ENCODE measurements around the gene ZNF831. TPM values are rescaled to one million over a fixed set of nuclear protein-coding genes. Genes with fewer than 3 reads are reported as not detected.

ZNF831 gene
- total and polyA plus RNA-seq, 4 donors = 0.14 to 1.0 (median 0.56) TPM

GRCh38 chr20:59223182-59223601, 59.6 kb downstream of the ZNF831 start:
- no peak for ATAC-seq (ENCODE audit: insufficient read depth, low FRiP score)
- WGBS, 2 donors = 14 to 17% methylated on average over 21 of the region's 21 CpGs
- Histone ChIP-seq H3K9ac (ENCODE audit: insufficient read depth in 1 of 2, low read length in 2 of 2) (peak overlapping the region in 1 of 2 donors; percentile 0), H3K27me3 (ENCODE audit: control insufficient read depth in 3 of 3, insufficient read depth in 3 of 3, low read length in 2 of 3) (peaks cover 0 to 24% (median 20%) of the 10 kb centered on the region in 3 donors), H3K4me3 (no peak overlapping the region), H3K36me3 (ENCODE audit: control insufficient read depth in 4 of 4, insufficient read depth in 4 of 4, low read length in 4 of 4) (no peaks in the 10 kb centered on the region), H3K27ac (ENCODE audit: low read depth in 1 of 2, low read length in 1 of 2) (no peak overlapping the region), H3K4me1 (ENCODE audit: control insufficient read depth in 5 of 5, insufficient read depth in 5 of 5, low read length in 5 of 5) (peaks cover 0 to 19% (median 5%) of the 10 kb centered on the region in 5 donors), H3K9me3 (ENCODE audit: control insufficient read depth in 4 of 4, insufficient read depth in 3 of 4, low read length in 3 of 4) (no peaks in the 10 kb centered on the region)
- TF ChIP-seq CTCF (IDR thresholded peaks at IDR 0.05; ENCODE audit: control extremely low read depth, extremely low read depth) = no peak
- DNase-seq = peak in 2 of 3 donors; percentile 26 to 38

GRCh38 chr20:59223750-59224149, 60.1 kb downstream of the ZNF831 start:
- no peak overlapping the region for H3K4me3 ChIP-seq
- DNase-seq = no peak
- TF ChIP-seq CTCF (IDR thresholded peaks at IDR 0.05; ENCODE audit: control extremely low read depth, extremely low read depth) = no peak
- no peak overlapping the region for H3K9ac ChIP-seq (ENCODE audit: insufficient read depth in 1 of 2, low read length in 2 of 2)
- 81 to 85% methylated on average over 12 of the region's 12 CpGs for WGBS, 2 donors
- no peaks in the 10 kb centered on the region for H3K36me3 ChIP-seq (ENCODE audit: control insufficient read depth in 4 of 4, insufficient read depth in 4 of 4, low read length in 4 of 4)
- peaks cover 0 to 24% (median 20%) of the 10 kb centered on the region in 3 donors for H3K27me3 ChIP-seq (ENCODE audit: control insufficient read depth in 3 of 3, insufficient read depth in 3 of 3, low read length in 2 of 3)
- ATAC-seq (ENCODE audit: insufficient read depth, low FRiP score) = no peak
- H3K9me3 ChIP-seq (ENCODE audit: control insufficient read depth in 4 of 4, insufficient read depth in 3 of 4, low read length in 3 of 4) = peaks cover 0 to 2% (median 0%) of the 10 kb centered on the region in 4 donors
- no peak overlapping the region for H3K27ac ChIP-seq (ENCODE audit: low read depth in 1 of 2, low read length in 1 of 2)
- peaks cover 0 to 19% (median 5%) of the 10 kb centered on the region in 5 donors for H3K4me1 ChIP-seq (ENCODE audit: control insufficient read depth in 5 of 5, insufficient read depth in 5 of 5, low read length in 5 of 5)

- WGBS, 2 donors = 92 to 96% methylated on average over 8 of the region's 8 CpGs
- no peak for ATAC-seq (ENCODE audit: insufficient read depth, low FRiP score)
Measured at GRCh38 chr20:59224236-59224635, 60.6 kb downstream of the ZNF831 start.

More at GRCh38 chr20:59224236-59224635, 60.6 kb downstream of the ZNF831 start:
- no peak for DNase-seq
- no peak for TF ChIP-seq CTCF (IDR thresholded peaks at IDR 0.05; ENCODE audit: control extremely low read depth, extremely low read depth)
- Histone ChIP-seq H3K4me1 (ENCODE audit: control insufficient read depth in 5 of 5, insufficient read depth in 5 of 5, low read length in 5 of 5) (peaks cover 0 to 19% (median 5%) of the 10 kb centered on the region in 5 donors), H3K4me3 (no peak overlapping the region), H3K36me3 (ENCODE audit: control insufficient read depth in 4 of 4, insufficient read depth in 4 of 4, low read length in 4 of 4) (no peaks in the 10 kb centered on the region), H3K9ac (ENCODE audit: insufficient read depth in 1 of 2, low read length in 2 of 2) (no peak overlapping the region), H3K27ac (ENCODE audit: low read depth in 1 of 2, low read length in 1 of 2) (no peak overlapping the region), H3K9me3 (ENCODE audit: control insufficient read depth in 4 of 4, insufficient read depth in 3 of 4, low read length in 3 of 4) (peaks cover 0 to 2% (median 0%) of the 10 kb centered on the region in 4 donors), H3K27me3 (ENCODE audit: control insufficient read depth in 3 of 3, insufficient read depth in 3 of 3, low read length in 2 of 3) (peaks cover 0 to 24% (median 20%) of the 10 kb centered on the region in 3 donors)

Measured in lung (tissue), 12 donors.